ENCODE data around the gene CR1L. TPM values are rescaled to one million over a fixed set of nuclear protein-coding genes. Genes with fewer than 3 reads are reported as not detected.

The CR1L gene
- total RNA-seq, 3 donors from 2014 or later (not counting 1 experiment from before 2014, with no cell fraction given) = 0.98 TPM; not detected in 2

- Mint-ChIP-seq H3K4me1 (peaks cover 0 to 6% of the 10 kb centered on the region in 2 donors), H3K27ac (no peak overlapping the region), H3K36me3 (no peaks in the 10 kb centered on the region), H3K4me3 (no peak overlapping the region), H3K27me3 (ENCODE audit: low read depth in 2 of 2) (peaks cover 0 to 6% of the 10 kb centered on the region in 2 donors), H3K9me3 (no peaks in the 10 kb centered on the region)
- TF ChIP-seq CTCF (IDR thresholded peaks at IDR 0.05) = no peak
- intact Hi-C loops (cut with micrococcal nuclease) = no loop called here
- ATAC-seq = no peak
- H3K27me3 ChIP-seq (ENCODE audit: control insufficient read depth, insufficient read depth, low read length) = no peaks in the 10 kb centered on the region
- H3K4me1 ChIP-seq (ENCODE audit: control insufficient read depth, insufficient read depth, low read length) = no peaks in the 10 kb centered on the region
- no peak overlapping the region for H3K27ac ChIP-seq (ENCODE audit: low read length)
- no peak overlapping the region for H3K4me3 ChIP-seq (ENCODE audit: low read length)
- WGBS (ENCODE audit: insufficient coverage) = 57% methylated on average over 1 of the region's 1 CpG
- no peak for DNase-seq
- no peaks in the 10 kb centered on the region for H3K9me3 ChIP-seq (ENCODE audit: control insufficient read depth, insufficient read depth, low read length)
- no peaks in the 10 kb centered on the region for H3K36me3 ChIP-seq (ENCODE audit: control insufficient read depth, insufficient read depth, low read length)
Measured at GRCh38 chr1:207745285-207745684, 100.4 kb downstream of the CR1L start.

GRCh38 chr1:207745839-207746767, 101.2 kb downstream of the CR1L start:
- intact Hi-C loops (cut with micrococcal nuclease) = no loop called here
- Mint-ChIP-seq H3K4me1 (peaks cover 3 to 8% of the 10 kb centered on the region in 2 donors), H3K36me3 (no peaks in the 10 kb centered on the region), H3K27me3 (ENCODE audit: low read depth in 2 of 2) (peaks cover 0 to 2% of the 10 kb centered on the region in 2 donors), H3K9me3 (no peaks in the 10 kb centered on the region), H3K27ac (no peak overlapping the region), H3K4me3 (no peak overlapping the region)
- Histone ChIP-seq H3K36me3 (ENCODE audit: control insufficient read depth, insufficient read depth, low read length) (no peaks in the 10 kb centered on the region), H3K27me3 (ENCODE audit: control insufficient read depth, insufficient read depth, low read length) (no peaks in the 10 kb centered on the region), H3K9me3 (ENCODE audit: control insufficient read depth, insufficient read depth, low read length) (no peaks in the 10 kb centered on the region), H3K4me1 (ENCODE audit: control insufficient read depth, insufficient read depth, low read length) (no peaks in the 10 kb centered on the region), H3K4me3 (ENCODE audit: low read length) (no peak overlapping the region), H3K27ac (ENCODE audit: low read length) (no peak overlapping the region)
- ATAC-seq = no peak
- WGBS (ENCODE audit: insufficient coverage) = 92% methylated on average over 6 of the region's 6 CpGs
- DNase-seq = no peak
- no peak for TF ChIP-seq CTCF (IDR thresholded peaks at IDR 0.05)

- H3K27ac ChIP-seq (ENCODE audit: low read length) = no peak overlapping the region
- H3K36me3 ChIP-seq (ENCODE audit: control insufficient read depth, insufficient read depth, low read length) = no peaks in the 10 kb centered on the region
- WGBS (ENCODE audit: insufficient coverage) = 88% methylated on average over 15 of the region's 15 CpGs
- H3K27me3 Mint-ChIP-seq (ENCODE audit: low read depth in 2 of 2) = no peaks in the 10 kb centered on the region
- no peak overlapping the region for H3K27ac Mint-ChIP-seq
- peaks cover 20 to 26% of the 10 kb centered on the region in 2 donors for H3K4me1 Mint-ChIP-seq
- no peak overlapping the region for H3K4me3 ChIP-seq (ENCODE audit: low read length)
- H3K4me3 Mint-ChIP-seq = no peak overlapping the region
- no peaks in the 10 kb centered on the region for H3K9me3 ChIP-seq (ENCODE audit: control insufficient read depth, insufficient read depth, low read length)
- no peaks in the 10 kb centered on the region for H3K36me3 Mint-ChIP-seq
- peaks cover 11% of the 10 kb centered on the region for H3K4me1 ChIP-seq (ENCODE audit: control insufficient read depth, insufficient read depth, low read length)
- H3K27me3 ChIP-seq (ENCODE audit: control insufficient read depth, insufficient read depth, low read length) = no peaks in the 10 kb centered on the region
- no peaks in the 10 kb centered on the region for H3K9me3 Mint-ChIP-seq
- TF ChIP-seq CTCF (IDR thresholded peaks at IDR 0.05) = no peak
- intact Hi-C loops (cut with micrococcal nuclease) = no loop called here
- no peak for DNase-seq
- no peak for ATAC-seq
Measured at GRCh38 chr1:207747627-207748492, 102.9 kb downstream of the CR1L start.
